HG03575 (cell line): ENCODE results near the gene ACP4.
"Not testable (repeated sequence)": the region's sequence is repeated elsewhere in the genome, so short reads cannot be mapped to it uniquely, and the experiment has no call there.

ENCODE experiments used
- ATAC-seq: cut with Tn5 transposase; IDR thresholded peaks from one replicate; pipeline ENCODE4 v1.9.1; 2021; ENCODE audit not compliant: unreplicated experiment, insufficient number of reproducible peaks, low FRiP score; ENCODE audit errors: extremely low read depth

ACP4 gene

GRCh38 chr19:50772912-50773311, 17.3 kb upstream of the ACP4 start:
- ATAC-seq: not testable (repeated sequence)

GRCh38 chr19:50773454-50773853, 16.8 kb upstream of the ACP4 start:
- ATAC-seq: not testable (repeated sequence)

GRCh38 chr19:50776131-50776530, 14.1 kb upstream of the ACP4 start:
- no peak for ATAC-seq

GRCh38 chr19:50777261-50777660, 13.0 kb upstream of the ACP4 start:
- no peak for ATAC-seq

GRCh38 chr19:50777830-50778303, 12.3 kb upstream of the ACP4 start:
- no peak for ATAC-seq

- no peak for ATAC-seq
These were observed 11.2 kb upstream of the ACP4 start for GRCh38 chr19:50778906-50779430.

- ATAC-seq: no peak
These were observed 10.4 kb upstream of the ACP4 start for GRCh38 chr19:50779504-50780457.

GRCh38 chr19:50780753-50781435, 9.3 kb upstream of the ACP4 start:
- ATAC-seq: no peak

- ATAC-seq: not testable (repeated sequence)
These were observed 6.4 kb upstream of the ACP4 start for GRCh38 chr19:50783848-50784152.

GRCh38 chr19:50784710-50785109, 5.5 kb upstream of the ACP4 start:
- ATAC-seq: no peak

- no peak for ATAC-seq
These were observed 4.9 kb upstream of the ACP4 start for GRCh38 chr19:50785329-50785728.

GRCh38 chr19:50790922-50791467, 780 bp downstream of the ACP4 start:
- ATAC-seq: no peak

- no peak for ATAC-seq
These were observed 1.5 kb downstream of the ACP4 start for GRCh38 chr19:50791594-50792271.

- ATAC-seq: no peak
These were observed 2.3 kb downstream of the ACP4 start for GRCh38 chr19:50792272-50793250.

GRCh38 chr19:50793558-50794065, 3.4 kb downstream of the ACP4 start:
- ATAC-seq: no peak

- no peak for ATAC-seq
These were observed 4.1 kb downstream of the ACP4 start for GRCh38 chr19:50794074-50794875.
